IMR-90 (cell line): ENCODE measurements around the gene GPC5. TPM values are rescaled to one million over a fixed set of nuclear protein-coding genes. Genes with fewer than 3 reads are reported as not detected.

Experiments
- ATAC-seq: fragments of 200-7000 bp; cut with Tn5 transposase; 2 replicates; pipeline ENCODE4 v1.9.1; 2020; ENCODE audit warnings: low read depth, mild to moderate bottlenecking, moderate library complexity
- BruUV-seq: library from RNA; stranded (reverse); fragments of 400-500 nt; replicated peaks from 2 replicates; lab custom pipeline; 2021; lab: Mats Ljungman, UMichigan
- CTCF ChIA-PET: fragments of 300-600 bp; formaldehyde crosslinking; extraction: SDS; loops from one replicate; lab custom pipeline; 2021; ENCODE audit warnings: antibody characterized with exemption; lab: Yijun Ruan, JAX
- POLR2A ChIA-PET: fragments of 300-600 bp; sonication (Branson Sonifier 250); formaldehyde crosslinking; loops from one replicate; lab custom pipeline; 2022; ENCODE audit warnings: antibody characterized with exemption; ENCODE audit not compliant: unreplicated experiment; lab: Charles Lee
- DNase-seq: peaks from one replicate; pipeline ENCODE4 v3.0.0; 2013
- H2AFZ ChIP-seq: replicated peaks from 2 replicates; pipeline ENCODE3; 2013; ENCODE audit warnings: low read length, mild to moderate bottlenecking; ENCODE audit not compliant: poor library complexity
- H2AK5ac ChIP-seq: 2 replicates; pipeline ENCODE4 v1.6.1; 2013; ENCODE audit warnings: low read depth, low read length, inconsistent platforms
- H2AK9ac ChIP-seq: replicated peaks from 2 replicates; pipeline ENCODE3; 2013; ENCODE audit warnings: mild to moderate bottlenecking, low read depth, low read length, moderate library complexity; ENCODE audit not compliant: poor library complexity
- H2BK120ac ChIP-seq: 2 replicates; pipeline ENCODE4 v1.6.1; 2013; ENCODE audit warnings: low read depth, low read length, inconsistent platforms
- H2BK15ac ChIP-seq: 3 replicates; pipeline ENCODE4 v1.6.1; 2013; ENCODE audit warnings: low read depth, low read length, inconsistent platforms
- H2BK20ac ChIP-seq: 2 replicates; pipeline ENCODE4 v1.6.1; 2013; ENCODE audit warnings: low read depth, mild to moderate bottlenecking, inconsistent platforms, low read length, moderate library complexity
- H2BK5ac ChIP-seq: 2 replicates; pipeline ENCODE4 v1.6.1; 2013; ENCODE audit warnings: mild to moderate bottlenecking, low read depth, low read length, inconsistent platforms; ENCODE audit not compliant: poor library complexity, severe bottlenecking
- H3K14ac ChIP-seq: replicated peaks from 2 replicates; pipeline ENCODE4 v1.6.1; 2013; ENCODE audit warnings: low read depth, low read length, inconsistent platforms
- H3K18ac ChIP-seq: 2 replicates; pipeline ENCODE4 v1.6.1; 2013; ENCODE audit warnings: low read depth, low read length, control low read depth
- H3K23ac ChIP-seq: 2 replicates; pipeline ENCODE4 v1.6.1; 2013; ENCODE audit warnings: low read depth, low read length, inconsistent platforms
- H3K27ac ChIP-seq: 2 replicates; pipeline ENCODE4 v1.5.1; 2013; ENCODE audit warnings: mild to moderate bottlenecking, control low read depth, low read length; ENCODE audit not compliant: insufficient read depth
- H3K27me3 ChIP-seq: 2 replicates; pipeline ENCODE4 v1.6.1; 2013; ENCODE audit warnings: low read length; ENCODE audit not compliant: control insufficient read depth, insufficient read depth
- H3K36me3 ChIP-seq: 2 replicates; pipeline ENCODE4 v1.6.1; 2013; ENCODE audit warnings: low read length, mixed read lengths; ENCODE audit not compliant: control insufficient read depth, insufficient read depth
- H3K4ac ChIP-seq: 2 replicates; pipeline ENCODE4 v1.6.1; 2013; ENCODE audit warnings: low read depth, low read length, inconsistent platforms
- H3K4me1 ChIP-seq: 2 replicates; pipeline ENCODE4 v1.6.1; 2013; ENCODE audit warnings: low read length, mixed read lengths; ENCODE audit not compliant: control insufficient read depth, insufficient read depth
- H3K4me2 ChIP-seq: 2 replicates; pipeline ENCODE4 v1.6.1; 2013; ENCODE audit warnings: low read depth, mild to moderate bottlenecking, control low read depth, low read length, moderate library complexity
- H3K4me3 ChIP-seq: 2 replicates; pipeline ENCODE4 v1.5.1; 2013; ENCODE audit warnings: low read depth, mild to moderate bottlenecking, control low read depth, low read length, moderate library complexity; ENCODE audit not compliant: insufficient read depth
- H3K56ac ChIP-seq: 2 replicates; pipeline ENCODE4 v1.6.1; 2013; ENCODE audit warnings: low read length, inconsistent platforms; ENCODE audit not compliant: insufficient read depth; ENCODE audit errors: extremely low read depth
- H3K79me1 ChIP-seq, 2 experiments: 2 replicates each; pipeline ENCODE4 v1.6.1; 2013; ENCODE audit warnings: low read length in 2 of 2, inconsistent platforms in 1 of 2, low read depth in 1 of 2
- H3K9ac ChIP-seq: 2 replicates; pipeline ENCODE4 v1.6.1; 2013; ENCODE audit warnings: low read depth, low read length, control low read depth
- H3K9me1 ChIP-seq: 2 replicates; pipeline ENCODE4 v1.6.1; 2013; ENCODE audit warnings: low read length, inconsistent platforms; ENCODE audit not compliant: insufficient read depth
- H3K9me3 ChIP-seq: 2 replicates; pipeline ENCODE4 v1.6.1; 2013; ENCODE audit warnings: low read length; ENCODE audit not compliant: control insufficient read depth, insufficient read depth
- H4K20me1 ChIP-seq: 2 replicates; pipeline ENCODE4 v1.6.1; 2013; ENCODE audit warnings: low read length, inconsistent platforms; ENCODE audit not compliant: insufficient read depth
- H4K5ac ChIP-seq: 2 replicates; pipeline ENCODE4 v1.6.1; 2013; ENCODE audit warnings: mild to moderate bottlenecking, low read depth, low read length, control low read depth
- H4K8ac ChIP-seq, 2 experiments: 2 replicates each; pipeline ENCODE4 v1.6.1; 2013; ENCODE audit warnings: low read depth in 2 of 2, low read length in 2 of 2, control low read depth in 1 of 2, inconsistent platforms in 1 of 2
- H4K91ac ChIP-seq: 2 replicates; pipeline ENCODE4 v1.6.1; 2013; ENCODE audit warnings: low read depth, low read length, inconsistent platforms; ENCODE audit not compliant: insufficient read depth
- BHLHE40 ChIP-seq: fragments of 150-350 bp; IDR thresholded peaks from 2 replicates; pipeline ENCODE4 v1.6.1; 2016; ENCODE audit warnings: mild to moderate bottlenecking, low read depth, low read length
- CEBPB ChIP-seq: IDR thresholded peaks from 2 replicates; pipeline ENCODE4 v1.6.1; 2012; ENCODE audit warnings: low read depth, low read length, improper control_type of control experiment
- CHD1 ChIP-seq: IDR thresholded peaks from 2 replicates; pipeline ENCODE4 v1.6.1; 2012; ENCODE audit warnings: low read depth, low read length, improper control_type of control experiment
- CTCF ChIP-seq: conservative IDR thresholded peaks from 2 replicates; pipeline ENCODE4 v1.5.1; 2012; ENCODE audit warnings: mild to moderate bottlenecking, low read depth, low read length, improper control_type of control experiment
- ELK1 ChIP-seq: fragments of 150-350 bp; IDR thresholded peaks from 2 replicates; pipeline ENCODE4 v1.6.1; 2016; ENCODE audit warnings: low read depth, mild to moderate bottlenecking, low read length, moderate library complexity, borderline replicate concordance
- FOS ChIP-seq: fragments of 150-350 bp; IDR thresholded peaks from 2 replicates; pipeline ENCODE4 v1.6.1; 2016; ENCODE audit warnings: low read depth, low read length
- MAFK ChIP-seq: IDR thresholded peaks from 2 replicates; pipeline ENCODE4 v1.6.1; 2012; ENCODE audit warnings: low read depth, low read length, improper control_type of control experiment
- MAZ ChIP-seq: IDR thresholded peaks from 2 replicates; pipeline ENCODE4 v1.6.1; 2012; ENCODE audit warnings: low read depth, mild to moderate bottlenecking, low read length, improper control_type of control experiment, moderate library complexity, borderline replicate concordance
- MXI1 ChIP-seq: IDR thresholded peaks from 2 replicates; pipeline ENCODE4 v1.6.1; 2012; ENCODE audit warnings: low read depth, mild to moderate bottlenecking, low read length, moderate library complexity, borderline replicate concordance
- NFE2L2 ChIP-seq: fragments of 150-350 bp; IDR thresholded peaks from 2 replicates; pipeline ENCODE4 v1.6.1; 2016; ENCODE audit warnings: low read depth, mild to moderate bottlenecking, low read length
- POLR2A ChIP-seq: IDR thresholded peaks from 2 replicates; pipeline ENCODE4 v1.6.1; 2012; ENCODE audit warnings: mild to moderate bottlenecking, low read depth, low read length
- RAD21 ChIP-seq: IDR thresholded peaks from 2 replicates; pipeline ENCODE4 v1.6.1; 2012; ENCODE audit warnings: low read length, improper control_type of control experiment
- RCOR1 ChIP-seq: IDR thresholded peaks from 2 replicates; pipeline ENCODE4 v1.6.1; 2012; ENCODE audit warnings: mild to moderate bottlenecking, low read length, improper control_type of control experiment; ENCODE audit not compliant: insufficient replicate concordance
- RFX5 ChIP-seq: IDR thresholded peaks from 2 replicates; pipeline ENCODE4 v1.8.0; 2012; ENCODE audit warnings: low read depth, mild to moderate bottlenecking, low read length, moderate library complexity
- SMC3 ChIP-seq: fragments of 150-350 bp; IDR thresholded peaks from 2 replicates; pipeline ENCODE4 v1.6.1; 2016; ENCODE audit warnings: low read depth, mild to moderate bottlenecking, antibody characterized with exemption, low read length, moderate library complexity
- WGBS, 2 experiments: methylation state at CpG; one replicate each; pipeline versions ENCODE4 v1.1.5 to v1.1.7; 2013; ENCODE audit warnings: missing lambda C conversion rate in 2 of 2; ENCODE audit not compliant: insufficient read length in 1 of 2; ENCODE audit errors: extremely low coverage in 2 of 2; 5-methylcytosine and 5-hydroxymethylcytosine counted together
- dilution Hi-C: fragments of 300-500 bp; cut with HindIII; formaldehyde crosslinking; loops from one replicate; pipeline ENCODE4 v1.14.3; 2018; ENCODE audit warnings: low sequenced_read_pairs; ENCODE audit not compliant: unreplicated experiment
- in situ Hi-C: fragments of 300-500 bp; cut with MboI; formaldehyde crosslinking; loops from 3 replicates; pipeline ENCODE4 v1.14.3; 2019; ENCODE audit warnings: low sequenced_read_pairs, inconsistent platforms, mixed read lengths
- intact Hi-C: fragments of 100-400 bp; cut with micrococcal nuclease; formaldehyde crosslinking; loops from 2 replicates; pipeline ENCODE4 v1.10.0; 2022
- polyA plus RNA-seq, 3 experiments: library from polyadenylated mRNA; depleted of rRNA; stranded (reverse); fragments of >200 nt; gene quantifications; 2 replicates each; pipeline ENCODE4 v1.2.3, GENCODE V29; 2012; ENCODE audit warnings: low replicate concordance in 1 of 3
- total RNA-seq: library from RNA; depleted of rRNA; stranded (reverse); fragments of >200 nt; gene quantifications from 2 replicates; pipeline ENCODE4 v1.2.3, GENCODE V29; 2012
- TF ChIP-seq, protein P1 (sequence below): fragments of 150-350 bp; IDR thresholded peaks from 2 replicates; pipeline ENCODE4 v1.6.1; 2017; ENCODE audit warnings: mild to moderate bottlenecking, antibody characterized with exemption, low read length, low read depth

GPC5 gene
- total and polyA plus RNA-seq, 2 of the 4 experiments (the other 2 are of a cell fraction) = 0.94 to 1.8 TPM

DNA sequence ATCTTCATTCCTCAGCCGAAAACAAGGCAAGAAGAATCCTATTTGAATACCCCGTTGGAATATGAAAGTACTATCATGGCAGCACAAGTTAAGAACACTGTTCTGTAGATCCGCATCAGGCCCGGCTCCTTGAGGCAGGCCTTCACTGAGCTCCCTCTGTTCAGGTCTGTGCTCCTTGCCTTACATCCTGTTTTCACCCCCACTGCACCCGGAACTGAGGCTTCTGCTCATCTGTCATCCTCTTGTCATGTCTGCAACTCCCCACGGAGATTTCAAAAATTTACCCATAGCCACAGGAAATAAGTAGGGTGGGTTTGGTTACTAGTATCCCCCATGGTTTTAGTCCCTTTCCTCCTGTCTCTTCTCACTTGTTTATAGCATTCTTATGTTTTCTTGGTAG, 861.9 kb downstream of the GPC5 start:
- H3K18ac ChIP-seq = no peak overlapping the region
- H3K79me1 ChIP-seq = no peaks in the 10 kb centered on the region
- no peak overlapping the region for H4K91ac ChIP-seq
- H2BK15ac ChIP-seq = no peak overlapping the region
- H3K36me3 ChIP-seq = no peaks in the 10 kb centered on the region
- ATAC-seq (no peak), DNase-seq (no peak)
- ChIA-PET CTCF (no interaction called here), POLR2A (no interaction called here)
- in situ Hi-C loops (no loop called here), intact Hi-C loops (no loop called here), dilution Hi-C loops (no loop called here)
- no peaks in the 10 kb centered on the region for H3K4me1 ChIP-seq
- H3K23ac ChIP-seq = no peak overlapping the region
- H2AFZ ChIP-seq = no peak overlapping the region
- H2BK120ac ChIP-seq = no peak overlapping the region
- H2AK5ac ChIP-seq = no peak overlapping the region
- no peak overlapping the region for H4K8ac ChIP-seq
- no peaks in the 10 kb centered on the region for H4K20me1 ChIP-seq
- H3K27ac ChIP-seq = no peak overlapping the region
- 95% methylated on average over 4 of the region's 6 CpGs; no CpG with 5 or more reads in 1 of the 2 experiments for WGBS, 2 experiments
- no peak overlapping the region for H2AK9ac ChIP-seq
- no peak overlapping the region for H3K4me3 ChIP-seq
- no peak overlapping the region for H2BK5ac ChIP-seq
- H3K9me3 ChIP-seq = no peaks in the 10 kb centered on the region
- H3K9me1 ChIP-seq = no peaks in the 10 kb centered on the region
- no peak overlapping the region for H3K56ac ChIP-seq
- H3K4ac ChIP-seq = no peak overlapping the region
- TF ChIP-seq CHD1 = no peak
- no peak for TF ChIP-seq POLR2A
- no peak for TF ChIP-seq RFX5
- no peak for TF ChIP-seq BHLHE40
- TF ChIP-seq, protein P1, sequence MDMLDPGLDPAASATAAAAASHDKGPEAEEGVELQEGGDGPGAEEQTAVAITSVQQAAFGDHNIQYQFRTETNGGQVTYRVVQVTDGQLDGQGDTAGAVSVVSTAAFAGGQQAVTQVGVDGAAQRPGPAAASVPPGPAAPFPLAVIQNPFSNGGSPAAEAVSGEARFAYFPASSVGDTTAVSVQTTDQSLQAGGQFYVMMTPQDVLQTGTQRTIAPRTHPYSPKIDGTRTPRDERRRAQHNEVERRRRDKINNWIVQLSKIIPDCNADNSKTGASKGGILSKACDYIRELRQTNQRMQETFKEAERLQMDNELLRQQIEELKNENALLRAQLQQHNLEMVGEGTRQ = no peak
- no peak for TF ChIP-seq NFE2L2
- TF ChIP-seq ELK1 = no peak
- no peak for TF ChIP-seq MAFK
- TF ChIP-seq CTCF = no peak
- no peak for TF ChIP-seq RAD21
- TF ChIP-seq MXI1 = no peak
- TF ChIP-seq CEBPB = no peak
- no peak for TF ChIP-seq RCOR1
- TF ChIP-seq FOS = no peak
- TF ChIP-seq SMC3 = no peak
- no peak for TF ChIP-seq MAZ
- BruUV-seq = no TSS peak
- H3K4me2 ChIP-seq = no peak overlapping the region
- no peak overlapping the region for H3K9ac ChIP-seq
- H3K14ac ChIP-seq = no peak overlapping the region
- no peak overlapping the region for H2BK20ac ChIP-seq
- no peaks in the 10 kb centered on the region for H3K27me3 ChIP-seq
- no peak overlapping the region for H4K5ac ChIP-seq
